PC-3 (cell line): ENCODE data around the gene OVAAL.

Source experiments
- CTCF ChIP-seq: fragments of 300-600 bp; sonication (generic); conservative IDR thresholded peaks from 2 replicates; pipeline ENCODE4 v1.5.1; 2017; ENCODE audit warnings: antibody characterized with exemption, low read depth, mild to moderate bottlenecking, low read length
- EZH2 ChIP-seq: fragments of 300-600 bp; sonication (generic); IDR thresholded peaks from one replicate; pipeline ENCODE4 v1.6.1; 2017; ENCODE audit warnings: antibody characterized with exemption, mild to moderate bottlenecking, low read length; ENCODE audit not compliant: unreplicated experiment
- EZH2phosphoT487 ChIP-seq: fragments of 300-600 bp; sonication (generic); IDR thresholded peaks from 2 replicates; pipeline ENCODE4 v1.6.1; 2018; ENCODE audit warnings: mild to moderate bottlenecking, antibody characterized with exemption, low read length, borderline replicate concordance

- TF ChIP-seq CTCF: no peak
- TF ChIP-seq EZH2: no peak
- no peak for TF ChIP-seq EZH2phosphoT487
Observed at GRCh38 chr1:180574031-180574713, 15.4 kb downstream of the OVAAL start.
